ENCODE measurements around the gene THADA.

Gene THADA

DNA sequence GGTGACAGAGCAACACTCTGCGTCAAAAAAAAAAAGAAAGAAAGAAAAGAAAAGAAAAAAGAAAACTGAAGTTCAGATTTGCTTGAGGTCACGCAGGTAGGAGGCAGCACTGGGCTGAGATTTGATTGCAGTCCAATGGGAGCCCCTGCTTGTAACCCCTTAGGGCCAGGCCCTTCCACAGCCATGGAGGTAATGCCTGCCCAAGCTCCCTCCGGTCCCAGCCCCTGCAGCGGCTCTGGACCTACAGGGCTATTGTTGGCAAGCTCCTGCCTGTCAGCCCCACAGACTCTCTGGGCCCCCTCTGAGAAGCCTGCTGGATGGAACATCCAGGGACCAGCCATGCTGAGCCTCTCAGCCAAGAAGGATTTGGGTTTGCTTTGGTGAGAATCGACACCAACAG is 381.6 kb downstream of the THADA start:
- no peak for DNase-seq (ENCODE audit: low read depth in 2 of 3, low spot score in 1 of 3)

DNA sequence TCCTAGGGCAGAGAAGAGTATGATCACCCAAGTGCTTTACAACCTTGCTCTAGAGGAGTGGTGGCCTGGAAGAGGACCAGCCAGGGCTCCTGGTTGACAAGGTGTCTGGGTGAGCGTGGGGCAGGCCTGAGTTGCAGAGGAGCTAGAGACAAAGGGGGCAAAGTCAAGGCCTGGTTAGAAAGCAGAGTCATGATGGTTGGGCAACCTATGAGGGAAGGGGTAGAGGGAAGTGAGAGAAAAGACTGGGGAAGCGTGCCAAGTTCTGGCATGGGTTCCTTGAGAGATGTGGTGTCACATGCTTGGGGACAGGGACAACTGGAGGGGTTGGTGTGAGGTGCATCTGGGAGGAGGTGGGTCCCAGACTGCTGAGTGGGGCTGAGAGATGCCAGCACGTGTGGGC is 382.9 kb downstream of the THADA start:
- no peak for DNase-seq (ENCODE audit: low read depth in 2 of 3, low spot score in 1 of 3)

DNA sequence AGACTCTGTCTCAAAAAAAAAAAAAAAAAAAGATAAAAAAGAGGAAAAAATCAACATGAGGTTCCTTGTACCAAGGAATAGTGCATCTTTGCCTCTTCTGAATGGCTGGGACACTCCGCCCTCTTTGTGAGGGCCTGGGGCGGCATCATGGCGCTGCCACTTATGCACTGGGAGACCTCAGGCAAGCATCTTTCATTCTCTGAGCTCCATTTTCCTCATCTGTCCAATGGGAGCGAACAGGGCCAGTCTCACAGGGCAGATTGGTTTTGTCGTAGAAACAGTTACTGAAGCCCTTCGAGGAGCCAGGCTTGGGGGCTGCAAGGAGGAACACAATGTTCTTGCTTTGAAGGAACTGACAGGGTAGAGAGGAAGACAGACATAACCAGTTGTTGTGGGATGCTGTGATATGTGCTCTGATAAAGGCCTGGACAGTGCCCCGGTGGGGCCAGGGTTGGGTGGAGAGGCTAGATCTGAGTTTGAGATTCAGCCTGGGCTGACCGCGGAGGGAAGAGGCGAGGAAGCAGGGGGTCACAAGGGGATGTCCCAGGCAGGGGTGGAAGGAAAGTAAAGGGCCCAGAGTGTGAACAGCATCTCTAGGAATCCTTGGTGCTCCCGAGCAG is 383.5 kb downstream of the THADA start:
- no peak for DNase-seq (ENCODE audit: low read depth in 2 of 3, low spot score in 1 of 3)

DNA sequence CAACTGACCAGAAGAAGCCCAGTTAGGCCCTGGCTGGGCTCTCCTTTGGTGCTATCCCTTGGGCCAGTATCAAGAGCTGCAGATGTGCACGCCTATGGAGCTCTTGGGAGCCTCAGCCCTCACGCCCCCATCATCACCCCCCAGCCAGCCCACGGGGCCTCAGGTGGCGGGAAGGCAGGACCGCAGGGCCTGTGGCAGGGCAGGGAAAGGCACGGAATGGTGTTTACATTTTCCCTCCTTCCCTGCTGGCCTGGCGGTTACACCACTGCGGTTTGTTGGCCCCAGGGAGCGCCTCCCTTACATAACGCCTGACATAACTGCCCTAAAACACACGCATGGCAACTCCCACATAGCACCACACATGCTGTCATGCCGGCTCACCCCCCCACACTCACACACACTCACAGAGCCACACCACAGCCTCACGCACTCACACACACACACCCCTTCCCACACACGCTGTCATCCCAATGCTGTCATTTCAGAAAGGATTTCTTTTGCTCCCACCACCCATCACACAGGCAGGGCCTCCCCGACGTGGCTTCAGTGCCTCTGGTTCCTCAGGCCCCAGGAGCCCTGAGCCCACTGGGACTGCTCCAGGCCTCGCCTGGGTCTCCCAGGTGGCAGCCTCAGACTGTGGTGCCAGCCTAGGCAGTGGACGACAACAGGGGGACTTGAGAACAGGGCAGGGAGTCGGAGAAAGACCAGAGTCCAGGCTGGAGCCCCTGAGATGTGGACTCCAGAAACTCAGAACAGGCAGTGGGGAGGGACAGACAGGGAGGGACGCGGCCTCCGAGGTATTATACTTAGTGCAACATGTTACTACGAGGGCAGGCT is 385.2 kb downstream of the THADA start:
- no peak for DNase-seq (ENCODE audit: low read depth in 2 of 3, low spot score in 1 of 3)

DNA sequence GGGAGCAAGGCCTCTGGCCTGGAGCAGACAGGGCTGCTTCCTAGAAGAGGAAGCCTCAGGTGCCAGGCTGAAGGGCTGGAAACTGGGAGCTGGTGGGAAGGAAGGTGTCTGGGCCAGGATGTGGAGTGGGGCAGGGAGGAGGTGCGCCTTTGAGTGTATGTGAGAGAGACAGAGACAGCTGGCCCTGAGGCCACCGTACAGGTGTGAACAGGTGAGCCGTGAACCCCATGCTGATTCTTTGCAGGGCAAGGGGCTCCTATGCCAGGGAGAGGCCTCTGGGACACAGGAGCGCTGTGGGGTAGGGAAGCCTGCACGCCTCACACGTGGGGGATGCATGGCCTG is 385.7 kb downstream of the THADA start:
- DNase-seq (ENCODE audit: low read depth in 2 of 3, low spot score in 1 of 3) = no peak

DNA sequence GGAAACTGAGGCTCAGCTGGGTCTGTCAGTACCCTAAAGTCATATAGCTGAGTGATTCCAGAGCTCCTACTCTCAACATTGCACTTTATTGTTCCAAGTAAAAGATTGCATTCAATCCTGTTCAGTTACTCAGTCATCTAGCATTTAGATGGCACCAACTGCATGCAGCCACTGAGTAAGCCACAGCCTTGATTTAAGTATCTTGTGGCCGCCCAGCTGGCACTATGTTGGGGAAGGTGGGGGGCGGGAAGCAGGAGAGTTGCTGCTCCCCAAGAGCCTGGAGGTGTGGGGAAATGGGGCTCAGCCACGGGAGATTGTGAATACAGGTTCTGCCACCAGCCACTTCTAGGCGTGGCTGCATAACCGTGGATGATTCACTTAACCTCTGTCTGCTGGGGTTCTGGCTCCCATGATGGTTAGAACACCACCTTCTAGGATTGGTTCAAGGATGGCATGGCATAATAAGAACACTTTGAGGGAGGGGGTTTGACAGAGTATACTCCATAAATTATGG is 386.6 kb downstream of the THADA start:
- DNase-seq (ENCODE audit: low read depth in 2 of 3, low spot score in 1 of 3) = no peak

DNA sequence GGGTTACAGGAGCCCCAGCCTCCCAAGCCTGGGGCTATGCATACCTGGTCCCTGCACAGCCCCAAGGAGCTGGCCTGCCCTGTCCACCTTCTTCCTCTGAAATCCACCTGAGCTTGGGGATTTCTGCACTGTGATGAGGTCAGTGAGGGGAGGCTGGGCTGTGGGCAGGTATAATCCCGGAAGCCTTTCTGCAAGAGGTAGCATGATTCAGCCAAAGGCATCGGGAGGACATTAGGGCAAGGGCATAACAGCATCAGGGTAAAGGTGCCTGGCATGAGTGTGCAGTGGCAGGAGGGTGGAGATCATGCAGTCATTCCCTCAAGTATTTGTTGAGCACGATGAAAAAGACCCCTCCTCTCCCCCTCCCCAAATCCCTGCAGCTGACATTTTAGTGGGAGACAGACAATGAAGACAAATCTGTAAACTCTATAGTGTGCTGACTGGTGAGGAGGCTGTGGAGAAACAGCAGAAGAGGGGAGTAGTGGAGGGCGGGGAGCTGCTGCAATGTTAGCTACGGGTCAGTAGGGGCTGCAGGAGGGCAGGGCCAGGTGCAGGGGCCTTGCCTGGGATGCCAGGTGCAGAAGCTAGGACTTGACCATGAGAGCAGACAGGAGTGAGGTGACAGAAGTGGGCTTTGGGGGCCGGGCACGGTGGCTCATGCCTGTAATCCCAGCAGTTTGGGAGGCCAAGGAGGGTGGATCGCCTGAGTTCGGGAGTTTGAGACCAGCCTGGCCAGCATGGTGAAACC is 388.1 kb downstream of the THADA start:
- no peak for DNase-seq (ENCODE audit: low read depth in 2 of 3, low spot score in 1 of 3)

DNA sequence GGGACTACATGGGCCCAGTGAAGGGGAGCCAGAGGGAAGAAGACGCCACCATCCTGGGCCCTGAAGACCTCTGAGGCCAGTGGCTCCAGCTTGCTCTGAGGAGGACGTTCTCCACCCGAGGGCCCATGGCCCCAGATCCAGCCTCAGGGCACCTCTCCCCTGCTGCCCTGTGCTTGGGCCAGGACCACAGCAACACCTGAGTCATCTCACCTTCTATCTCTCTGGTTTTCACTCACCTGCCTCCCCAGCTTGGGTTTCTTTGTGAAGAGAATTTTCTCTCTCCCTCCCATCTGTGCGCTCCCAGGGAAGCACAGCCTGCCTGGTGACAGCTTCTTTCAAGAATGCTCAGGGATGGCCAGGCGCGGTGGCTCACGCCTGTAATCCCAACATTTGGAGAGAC is 389.2 kb downstream of the THADA start:
- no peak for DNase-seq (ENCODE audit: low read depth in 2 of 3, low spot score in 1 of 3)

DNA sequence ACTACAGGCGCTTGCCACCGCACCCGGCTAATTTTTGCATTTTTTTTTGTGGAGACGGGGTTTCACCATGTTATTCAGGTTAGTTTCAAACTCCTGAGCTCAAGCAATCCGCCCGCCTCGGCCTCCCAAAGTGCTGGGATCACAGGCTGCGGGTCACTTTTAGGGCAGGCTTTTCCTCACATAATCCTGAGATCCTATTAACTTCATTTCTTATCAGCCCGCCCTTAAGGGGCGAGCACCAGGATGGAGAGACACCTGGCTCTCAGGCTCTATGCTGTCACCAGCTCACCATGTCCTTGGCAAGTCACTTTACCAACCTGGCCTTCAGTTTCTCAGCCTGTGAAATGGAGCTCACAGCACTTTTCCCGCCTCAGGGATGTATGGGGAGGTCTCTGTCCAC is 392.5 kb downstream of the THADA start:
- DNase-seq (ENCODE audit: low read depth in 2 of 3, low spot score in 1 of 3) = no peak

DNA sequence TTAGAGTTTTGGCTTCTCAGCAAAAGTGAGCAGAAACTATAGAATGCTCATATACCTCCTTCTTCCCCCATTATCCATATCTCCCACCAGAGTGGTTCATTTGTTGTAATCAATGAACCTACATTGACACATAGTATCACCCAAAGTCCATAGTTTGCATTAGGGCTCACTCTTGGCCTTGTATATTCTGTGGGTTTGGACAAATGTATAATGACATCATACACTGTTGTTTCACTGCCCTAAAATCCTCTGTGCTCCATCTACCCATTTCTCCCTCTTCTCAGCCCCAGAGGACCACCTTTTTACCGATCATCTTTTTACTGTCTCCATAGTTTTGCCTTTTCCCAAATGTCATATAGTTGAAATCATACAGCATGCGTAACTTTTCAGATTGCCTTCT is 393.5 kb downstream of the THADA start:
- no peak for DNase-seq (ENCODE audit: low read depth in 2 of 3, low spot score in 1 of 3)

DNA sequence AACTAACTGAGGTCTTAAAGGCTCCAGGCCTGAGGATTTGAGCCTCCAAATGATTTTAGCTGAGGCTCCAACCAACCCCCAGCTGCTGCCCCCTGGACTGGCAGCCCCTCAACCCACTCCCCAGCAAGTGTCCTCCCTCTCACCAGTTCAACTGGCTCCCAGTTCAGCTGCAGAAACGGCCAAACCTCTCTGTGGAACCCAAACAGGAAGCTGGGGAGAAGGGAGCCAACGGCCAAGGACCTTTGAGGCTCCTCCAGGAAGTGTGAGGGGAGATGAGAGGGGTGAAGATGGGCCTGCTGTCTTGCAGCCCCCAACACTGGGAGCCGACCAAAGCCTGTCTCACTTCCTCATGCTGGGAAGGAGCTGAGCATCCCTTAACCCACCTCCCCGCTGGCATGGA is 394.3 kb downstream of the THADA start:
- DNase-seq (ENCODE audit: low read depth in 2 of 3, low spot score in 1 of 3) = no peak

DNA sequence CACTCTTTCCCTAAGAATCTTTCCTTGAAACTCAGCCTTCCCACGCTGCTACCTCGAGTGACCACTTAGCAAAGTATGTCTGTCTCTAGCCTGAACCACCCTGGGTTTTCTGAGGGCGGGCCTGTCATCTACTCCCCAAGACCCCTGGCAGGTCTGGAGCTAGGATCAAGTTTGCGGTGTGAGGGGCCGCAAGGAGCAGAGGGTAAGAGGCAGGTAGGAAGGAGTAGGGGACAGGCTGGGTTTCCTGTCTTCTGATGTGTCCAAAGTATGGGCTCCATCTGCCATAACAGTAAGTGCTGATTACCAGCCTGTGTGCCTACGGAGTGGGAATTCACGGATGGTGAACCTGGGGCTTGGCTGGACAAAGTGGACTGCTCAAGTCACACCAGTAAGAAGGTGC is 394.8 kb downstream of the THADA start:
- no peak for DNase-seq (ENCODE audit: low read depth in 2 of 3, low spot score in 1 of 3)

DNA sequence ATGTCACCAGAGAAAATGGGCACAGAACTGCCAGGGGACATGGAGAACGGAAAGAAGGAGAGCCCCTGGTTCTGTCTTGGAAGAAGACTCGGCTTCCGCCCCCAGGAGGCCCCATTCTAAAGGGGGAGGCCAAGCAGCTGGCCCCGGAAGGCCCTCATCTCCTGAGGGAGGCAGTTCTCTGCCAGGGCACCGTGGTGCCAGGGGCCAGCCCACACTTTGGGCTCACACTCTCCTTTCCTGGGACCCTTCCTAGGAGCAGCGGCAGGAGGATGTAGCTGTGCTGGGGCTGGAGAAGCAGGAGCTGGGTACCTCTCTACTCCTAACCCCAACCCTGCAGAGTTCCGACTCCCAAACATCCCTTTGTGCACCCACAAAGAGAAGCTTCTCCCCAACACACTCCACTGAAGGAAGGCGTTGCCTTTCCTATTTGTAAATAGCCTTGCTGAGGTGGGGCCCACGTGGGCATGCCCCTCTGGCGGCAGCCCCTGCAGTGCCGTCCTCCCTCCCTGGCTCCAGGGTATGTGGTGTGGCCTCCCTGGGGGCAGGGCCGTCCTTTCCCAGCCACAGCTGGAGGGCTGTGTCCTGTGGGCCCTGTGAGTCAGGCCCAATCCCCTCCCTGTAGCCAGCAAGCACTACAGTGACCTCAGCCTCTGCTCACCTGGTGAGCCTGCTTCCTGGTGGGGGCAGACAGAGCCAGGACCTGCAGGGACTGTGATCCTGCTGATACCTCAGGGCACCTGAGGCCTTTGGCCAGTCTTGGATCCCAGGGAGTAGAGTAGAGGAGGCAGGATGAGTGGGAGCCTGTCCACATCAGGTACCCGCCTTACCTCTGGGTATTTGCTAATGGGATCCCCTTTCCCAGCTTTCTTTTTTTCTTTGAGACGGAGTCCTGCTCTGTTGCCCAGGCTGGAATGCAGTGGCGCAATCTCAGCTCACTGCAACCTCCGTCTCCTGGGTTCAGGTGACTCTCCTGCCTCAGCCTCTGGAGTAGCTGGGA is 396.0 kb downstream of the THADA start:
- DNase-seq (ENCODE audit: low read depth in 2 of 3, low spot score in 1 of 3) = no peak

DNA sequence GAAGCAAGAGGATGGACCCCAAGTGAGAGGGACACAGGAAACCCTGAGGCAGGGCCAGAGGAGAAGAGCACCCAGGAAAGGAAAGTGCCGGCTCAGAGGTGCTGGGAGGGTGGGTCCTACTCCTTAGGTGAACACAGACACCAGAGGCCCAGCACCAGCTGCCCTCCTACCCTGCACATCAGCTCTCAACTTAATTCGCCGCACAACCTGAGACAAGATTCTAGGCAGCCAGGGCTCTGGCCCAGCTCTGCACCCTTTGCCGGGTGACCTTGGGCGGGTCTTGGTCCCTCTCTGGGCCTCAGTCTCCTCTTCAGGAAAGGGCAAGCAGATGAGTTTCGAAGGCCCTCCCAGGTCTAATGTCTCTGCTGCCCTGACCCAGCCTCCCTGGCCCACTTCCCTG is 397.6 kb downstream of the THADA start:
- DNase-seq (ENCODE audit: low read depth in 2 of 3, low spot score in 1 of 3) = no peak

DNA sequence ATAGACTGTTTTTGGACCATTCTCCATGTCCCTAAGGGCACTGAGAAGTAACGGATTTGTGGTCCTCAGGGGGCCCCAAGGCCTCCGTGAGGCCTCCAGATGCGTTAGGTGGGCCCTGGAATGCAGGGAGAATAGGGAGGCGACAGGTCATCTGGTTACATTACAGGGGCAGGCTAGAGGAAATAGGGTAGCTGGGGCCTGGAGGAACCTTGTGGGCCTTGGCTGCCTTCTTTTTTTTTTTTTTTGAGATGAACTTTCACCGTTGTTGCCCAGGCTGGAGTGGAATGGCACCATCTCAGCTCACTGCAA is 398.3 kb downstream of the THADA start:
- DNase-seq (ENCODE audit: low read depth in 2 of 3, low spot score in 1 of 3) = no peak

DNA sequence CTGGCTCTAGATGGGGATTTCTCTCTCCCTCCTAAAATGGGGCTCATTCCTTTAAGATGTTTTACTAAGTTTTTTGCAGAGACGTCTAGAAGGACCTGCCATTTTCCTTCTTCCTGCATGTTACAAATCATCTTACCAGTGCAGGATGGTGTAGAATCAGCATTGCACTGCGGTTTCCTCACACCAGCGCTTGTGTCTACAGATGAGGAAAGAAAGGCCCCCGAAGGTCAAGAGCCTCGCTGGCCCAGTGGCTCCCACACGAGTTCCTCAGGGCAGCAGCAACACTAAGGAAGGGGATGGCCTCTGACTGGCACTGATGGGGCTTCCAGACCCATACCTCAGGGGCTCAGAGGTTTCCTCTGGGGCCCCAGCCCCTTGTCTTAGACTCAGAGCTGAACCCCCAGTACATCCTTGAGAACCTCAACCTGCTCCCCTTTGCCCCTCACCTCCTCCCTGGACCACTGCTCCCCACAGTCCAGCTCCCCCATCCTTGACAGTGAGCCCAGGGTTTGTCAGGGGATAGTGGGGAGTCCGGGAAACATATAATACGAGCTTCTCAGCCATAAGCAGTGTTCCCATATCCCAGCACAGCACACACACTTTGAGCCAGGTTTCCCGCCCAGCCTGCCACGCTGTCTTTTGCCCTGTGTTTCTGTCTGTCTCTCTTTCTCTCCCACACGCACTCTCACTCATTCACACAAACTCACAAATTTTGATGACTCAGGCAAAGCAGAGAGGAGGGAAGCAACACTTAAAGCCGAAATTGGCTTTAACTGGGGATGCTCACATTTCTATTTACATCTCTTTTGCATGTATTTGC is 398.9 kb downstream of the THADA start:
- DNase-seq (ENCODE audit: low read depth in 2 of 3, low spot score in 1 of 3) = no peak

DNA sequence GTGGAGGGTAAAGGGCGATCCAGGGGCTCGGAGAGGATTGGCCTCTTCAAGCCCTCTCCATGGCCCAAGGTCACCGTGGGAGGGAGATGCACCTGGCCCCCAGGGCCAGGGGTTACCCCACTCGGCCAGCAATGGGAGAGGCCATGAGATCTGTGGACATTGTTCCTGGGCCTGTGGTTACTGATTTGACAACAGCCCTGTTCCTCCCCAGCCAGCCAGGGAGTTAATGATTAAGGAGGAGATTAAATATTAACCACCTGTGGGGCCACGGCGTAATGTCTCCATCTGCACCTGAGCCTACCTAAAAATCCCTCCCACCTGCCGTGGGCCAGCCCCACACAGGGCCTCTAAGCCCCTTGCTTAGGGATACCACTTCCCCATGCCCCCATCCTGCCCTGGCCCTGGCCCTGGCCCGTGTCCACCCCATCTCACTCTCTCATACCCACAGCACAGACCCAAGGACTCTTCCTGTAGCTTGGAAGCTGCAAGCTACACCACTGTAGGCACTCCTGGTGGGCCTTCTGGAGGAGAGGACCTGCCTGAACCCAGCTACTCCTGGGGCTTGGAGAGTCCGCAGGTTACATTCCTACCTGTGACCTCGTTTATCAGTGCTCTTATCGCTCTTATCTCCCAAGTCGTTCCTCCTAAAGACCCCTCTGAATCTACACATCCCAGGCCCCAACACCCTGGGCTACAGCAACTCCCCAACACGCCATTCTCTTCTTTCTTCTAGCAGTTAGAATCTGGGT is 401.5 kb downstream of the THADA start:
- DNase-seq (ENCODE audit: low read depth in 2 of 3, low spot score in 1 of 3) = no peak

DNA sequence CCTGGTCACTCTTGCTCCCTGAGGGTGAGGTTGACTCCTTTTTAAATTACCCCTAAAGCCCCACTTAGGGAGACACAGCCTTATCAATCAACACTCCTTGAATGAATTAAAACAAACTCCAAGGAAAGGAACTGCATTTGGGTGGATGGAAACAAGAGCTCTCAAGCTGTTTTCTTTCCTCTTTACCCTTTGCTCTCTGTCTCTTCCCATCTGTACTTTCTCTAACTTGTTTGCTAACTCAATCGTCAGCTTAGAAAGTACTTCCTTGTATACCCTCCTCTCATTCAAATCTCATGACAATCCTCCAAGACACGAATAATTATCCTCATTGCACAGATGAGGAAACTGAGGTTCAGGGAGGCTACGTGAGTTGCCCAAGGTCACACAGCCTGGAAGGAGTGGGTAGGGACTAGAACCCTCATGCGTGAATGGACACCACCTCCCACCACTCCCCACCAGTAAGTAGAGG is 402.2 kb downstream of the THADA start:
- no peak for DNase-seq (ENCODE audit: low read depth in 2 of 3, low spot score in 1 of 3)
